Omental fat pad (tissue), 4 donors: ENCODE results near the gene RPP30. TPM values are rescaled to one million over a fixed set of nuclear protein-coding genes. Genes with fewer than 3 reads are reported as not detected.

Source experiments
- ATAC-seq: fragments of 150-250 bp; one replicate; pipeline ENCODE4 v1.9.1; 2016; ENCODE audit warnings: mild to moderate bottlenecking, moderate library complexity; ENCODE audit not compliant: low FRiP score
- DNase-seq: peaks from one replicate; pipeline ENCODE4 v3.0.0-alpha.2; 2019; ENCODE audit warnings: low spot score
- total RNA-seq, 4 donors: library from RNA; depleted of rRNA; stranded (reverse); fragments of >200 nt; gene quantifications; one replicate each; pipeline ENCODE4 v1.1.0, GENCODE V29; 2016
- TF ChIP-seq, protein P1 (sequence below), 3 donors: fragments of 450-650 bp; IDR thresholded peaks; one replicate each; pipeline ENCODE4 v1.5.1; 2016 to 2017; ENCODE audit warnings: antibody characterized with exemption in 3 of 3, mild to moderate bottlenecking in 3 of 3, moderate library complexity in 2 of 3

The RPP30 gene
- total RNA-seq, 4 donors from 2014 or later = 23.1 to 29.9 (median 26.6) TPM

GRCh38 chr10:90911133-90912051 is 39.6 kb downstream of the RPP30 start:
- DNase-seq (no peak), ATAC-seq (peak; percentile 82)
- TF ChIP-seq, protein P1, sequence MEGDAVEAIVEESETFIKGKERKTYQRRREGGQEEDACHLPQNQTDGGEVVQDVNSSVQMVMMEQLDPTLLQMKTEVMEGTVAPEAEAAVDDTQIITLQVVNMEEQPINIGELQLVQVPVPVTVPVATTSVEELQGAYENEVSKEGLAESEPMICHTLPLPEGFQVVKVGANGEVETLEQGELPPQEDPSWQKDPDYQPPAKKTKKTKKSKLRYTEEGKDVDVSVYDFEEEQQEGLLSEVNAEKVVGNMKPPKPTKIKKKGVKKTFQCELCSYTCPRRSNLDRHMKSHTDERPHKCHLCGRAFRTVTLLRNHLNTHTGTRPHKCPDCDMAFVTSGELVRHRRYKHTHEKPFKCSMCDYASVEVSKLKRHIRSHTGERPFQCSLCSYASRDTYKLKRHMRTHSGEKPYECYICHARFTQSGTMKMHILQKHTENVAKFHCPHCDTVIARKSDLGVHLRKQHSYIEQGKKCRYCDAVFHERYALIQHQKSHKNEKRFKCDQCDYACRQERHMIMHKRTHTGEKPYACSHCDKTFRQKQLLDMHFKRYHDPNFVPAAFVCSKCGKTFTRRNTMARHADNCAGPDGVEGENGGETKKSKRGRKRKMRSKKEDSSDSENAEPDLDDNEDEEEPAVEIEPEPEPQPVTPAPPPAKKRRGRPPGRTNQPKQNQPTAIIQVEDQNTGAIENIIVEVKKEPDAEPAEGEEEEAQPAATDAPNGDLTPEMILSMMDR (IDR thresholded peaks at IDR 0.05) = peak in 1 of 3 donors; percentile 75

- no peak for DNase-seq
- TF ChIP-seq, protein P1 (IDR thresholded peaks at IDR 0.05) = no peak
- ATAC-seq = no peak
Measured at GRCh38 chr10:90912174-90912573, 40.4 kb downstream of the RPP30 start.

- no peak for DNase-seq
- no peak for ATAC-seq
- TF ChIP-seq, protein P1 (IDR thresholded peaks at IDR 0.05) = no peak
Measured at GRCh38 chr10:90912854-90913479, 41.2 kb downstream of the RPP30 start.

GRCh38 chr10:90913774-90914420 is 42.1 kb downstream of the RPP30 start:
- DNase-seq (no peak), ATAC-seq (no peak)
- TF ChIP-seq, protein P1 (IDR thresholded peaks at IDR 0.05) = no peak

DNA sequence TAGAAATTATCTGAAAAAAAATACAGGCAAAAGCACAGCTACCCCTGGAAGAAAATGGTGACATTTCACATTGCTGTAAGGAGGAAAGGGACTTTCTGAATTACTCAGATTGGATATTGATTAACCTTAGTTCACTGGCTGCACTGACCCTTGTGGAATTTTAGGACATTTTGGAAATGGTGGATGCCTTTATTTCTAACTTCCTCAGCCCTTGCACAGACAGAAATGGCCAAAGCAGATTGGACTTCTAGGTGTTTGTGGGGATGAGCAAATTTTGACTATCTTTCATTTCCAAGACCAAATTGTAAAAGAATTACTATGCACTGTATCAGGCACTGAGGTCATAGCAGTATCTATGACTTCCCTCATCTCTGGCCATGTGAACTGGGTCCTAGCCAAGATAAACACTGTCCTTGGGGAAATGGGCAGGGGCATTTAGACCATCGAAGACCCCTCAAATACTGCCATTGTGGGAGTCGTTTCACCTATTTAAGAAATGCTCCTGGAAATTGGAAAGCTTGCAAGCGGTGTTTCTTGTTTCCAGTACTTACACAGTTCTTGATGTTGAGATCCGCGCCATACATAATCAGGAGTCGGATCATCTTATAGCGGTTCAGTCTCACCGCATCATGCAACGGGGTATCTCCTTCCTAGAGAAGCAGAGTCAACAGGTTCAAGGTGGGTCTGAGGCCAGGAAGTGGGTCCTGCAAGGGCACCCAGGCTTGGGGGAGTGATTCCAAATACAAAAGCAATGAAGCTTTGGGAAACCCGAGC is 43.4 kb downstream of the RPP30 start:
- no peak for ATAC-seq
- no peak for DNase-seq
- TF ChIP-seq, protein P1 (IDR thresholded peaks at IDR 0.05) = no peak

DNA sequence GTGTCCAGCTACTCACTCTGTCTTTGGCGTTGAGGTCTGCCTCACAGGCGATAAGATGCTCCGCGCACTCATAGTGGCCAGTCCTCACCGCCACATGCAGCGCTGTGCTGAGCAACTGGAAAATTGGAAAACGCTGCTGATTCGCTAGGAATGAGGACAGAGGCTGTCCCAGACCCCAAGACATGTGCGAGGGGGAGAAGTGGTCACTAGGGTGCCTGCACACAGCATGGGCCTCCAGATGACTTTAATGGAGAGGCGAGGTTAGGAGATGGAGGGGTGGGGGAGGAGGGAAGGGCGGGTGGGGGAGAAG is 43.9 kb downstream of the RPP30 start:
- ATAC-seq (no peak), DNase-seq (no peak)
- TF ChIP-seq, protein P1 (IDR thresholded peaks at IDR 0.05) = no peak
